ENCODE data around the gene KXD1.

The KXD1 gene

DNA sequence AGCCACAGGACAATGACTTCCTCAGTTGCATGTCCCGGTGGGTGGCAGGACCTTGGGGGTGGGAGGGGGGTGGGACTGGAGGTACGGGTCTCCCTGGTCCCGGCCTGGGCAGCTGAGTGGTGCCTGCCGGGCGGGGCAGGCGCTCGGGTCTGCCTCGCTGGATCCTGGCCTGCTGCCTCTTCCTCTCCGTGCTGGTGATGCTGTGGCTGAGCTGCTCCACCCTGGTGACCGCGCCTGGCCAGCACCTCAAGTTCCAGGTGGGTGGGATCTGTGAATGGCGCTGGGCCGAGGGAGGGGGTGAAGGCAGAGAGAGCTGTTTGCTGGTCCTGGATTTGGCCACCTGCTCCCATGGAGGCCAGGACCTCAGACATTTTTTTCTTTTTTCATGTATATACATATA is 60.6 kb downstream of the KXD1 start:
- TF ChIP-seq, protein P1, sequence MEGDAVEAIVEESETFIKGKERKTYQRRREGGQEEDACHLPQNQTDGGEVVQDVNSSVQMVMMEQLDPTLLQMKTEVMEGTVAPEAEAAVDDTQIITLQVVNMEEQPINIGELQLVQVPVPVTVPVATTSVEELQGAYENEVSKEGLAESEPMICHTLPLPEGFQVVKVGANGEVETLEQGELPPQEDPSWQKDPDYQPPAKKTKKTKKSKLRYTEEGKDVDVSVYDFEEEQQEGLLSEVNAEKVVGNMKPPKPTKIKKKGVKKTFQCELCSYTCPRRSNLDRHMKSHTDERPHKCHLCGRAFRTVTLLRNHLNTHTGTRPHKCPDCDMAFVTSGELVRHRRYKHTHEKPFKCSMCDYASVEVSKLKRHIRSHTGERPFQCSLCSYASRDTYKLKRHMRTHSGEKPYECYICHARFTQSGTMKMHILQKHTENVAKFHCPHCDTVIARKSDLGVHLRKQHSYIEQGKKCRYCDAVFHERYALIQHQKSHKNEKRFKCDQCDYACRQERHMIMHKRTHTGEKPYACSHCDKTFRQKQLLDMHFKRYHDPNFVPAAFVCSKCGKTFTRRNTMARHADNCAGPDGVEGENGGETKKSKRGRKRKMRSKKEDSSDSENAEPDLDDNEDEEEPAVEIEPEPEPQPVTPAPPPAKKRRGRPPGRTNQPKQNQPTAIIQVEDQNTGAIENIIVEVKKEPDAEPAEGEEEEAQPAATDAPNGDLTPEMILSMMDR (IDR thresholded peaks at IDR 0.05; ENCODE audit: insufficient read depth, low read depth, low read length, missing control alignments) = no peak
- H3K4me3 ChIP-seq (ENCODE audit: low read depth, low read length) = no peak overlapping the region
- DNase-seq (ENCODE audit: low read depth) = no peak

Data from GM12865 (cell line).